Measurements from ENCODE around the gene SPTA1.

Gene SPTA1

GRCh38 chr1:158600735-158601134 is 85.8 kb downstream of the SPTA1 start:
- no peak overlapping the region for H3K4me3 ChIP-seq (ENCODE audit: low read depth, low read length)
- no peak for DNase-seq (ENCODE audit: low read depth)

DNA sequence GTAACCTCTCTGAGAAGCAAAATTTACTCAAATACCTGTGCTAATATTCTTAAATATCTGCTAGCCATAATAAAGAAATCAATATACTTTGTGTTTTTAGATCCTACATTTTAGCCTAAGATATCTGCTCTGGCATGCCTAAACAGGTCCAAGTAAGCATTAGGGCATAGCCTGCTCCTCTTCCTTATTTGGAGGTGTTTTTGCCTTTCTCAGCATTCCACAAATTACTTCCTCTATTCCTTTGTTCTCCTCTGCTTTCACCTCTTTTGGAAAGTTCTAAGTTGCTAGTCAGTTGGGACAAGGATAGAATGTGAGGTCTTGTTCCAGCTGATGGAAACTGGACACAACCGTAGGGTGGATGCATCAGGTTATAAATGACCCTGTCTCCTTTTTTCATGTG is 99.6 kb downstream of the SPTA1 start:
- no peak overlapping the region for H3K4me3 ChIP-seq (ENCODE audit: low read depth, low read length)
- DNase-seq (ENCODE audit: low read depth) = no peak

- no peak overlapping the region for H3K4me3 ChIP-seq (ENCODE audit: low read depth, low read length)
- DNase-seq (ENCODE audit: low read depth) = no peak
These were observed 102.6 kb downstream of the SPTA1 start for GRCh38 chr1:158583962-158584361.

DNA sequence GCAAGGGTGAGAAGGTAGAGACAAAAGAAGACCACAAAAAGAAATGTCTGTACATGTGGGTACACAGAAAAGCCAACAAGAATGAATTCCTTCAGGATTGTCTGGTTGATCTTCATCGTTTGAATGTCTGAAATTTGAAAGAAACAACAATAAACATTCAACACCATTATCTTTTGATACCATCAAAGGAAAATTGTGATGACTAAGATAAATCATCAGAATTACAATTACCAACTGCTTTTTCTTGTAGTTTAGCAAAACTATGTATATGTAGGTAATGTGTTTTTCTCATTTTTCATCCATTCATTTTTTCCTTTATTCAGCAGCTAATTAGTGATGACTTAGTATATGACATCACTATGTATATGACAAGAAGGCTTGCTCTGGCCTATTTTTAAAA is 106.8 kb downstream of the SPTA1 start, which contains the start of gene OR10X1:
Gene OR10X1 (minus strand): TSS at position 167 of the 400 bp plus-strand sequence. CDS start 0 bp downstream, at position 167.
- no peak within 1 kb of the TSS for H3K4me3 ChIP-seq (ENCODE audit: low read depth, low read length)
- DNase-seq (ENCODE audit: low read depth) = no peak

DNA sequence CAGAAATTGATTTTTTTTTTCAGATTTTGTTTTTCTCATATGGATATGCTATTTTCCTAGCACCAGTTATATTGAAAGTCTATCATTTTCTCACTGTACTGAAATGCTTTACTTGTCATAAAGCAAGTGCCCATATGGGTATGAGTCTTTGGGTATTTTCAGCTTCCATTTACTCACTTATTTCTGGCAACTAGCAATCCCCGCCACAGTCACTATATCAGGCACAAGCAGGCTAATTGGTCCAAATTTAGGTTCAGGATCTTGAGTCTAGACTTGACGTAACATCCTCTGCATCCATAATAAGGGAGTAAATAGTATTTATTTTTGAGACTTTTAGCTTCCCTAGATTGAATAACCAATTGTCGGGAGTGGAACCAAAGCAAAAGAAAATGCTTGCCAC is 109.0 kb downstream of the SPTA1 start:
- H3K4me3 ChIP-seq (ENCODE audit: low read depth, low read length) = no peak overlapping the region
- no peak for DNase-seq (ENCODE audit: low read depth)

- DNase-seq (ENCODE audit: low read depth) = no peak
- H3K4me3 ChIP-seq (ENCODE audit: low read depth, low read length) = no peak overlapping the region
These were observed 114.3 kb downstream of the SPTA1 start for GRCh38 chr1:158572226-158572625.

DNA sequence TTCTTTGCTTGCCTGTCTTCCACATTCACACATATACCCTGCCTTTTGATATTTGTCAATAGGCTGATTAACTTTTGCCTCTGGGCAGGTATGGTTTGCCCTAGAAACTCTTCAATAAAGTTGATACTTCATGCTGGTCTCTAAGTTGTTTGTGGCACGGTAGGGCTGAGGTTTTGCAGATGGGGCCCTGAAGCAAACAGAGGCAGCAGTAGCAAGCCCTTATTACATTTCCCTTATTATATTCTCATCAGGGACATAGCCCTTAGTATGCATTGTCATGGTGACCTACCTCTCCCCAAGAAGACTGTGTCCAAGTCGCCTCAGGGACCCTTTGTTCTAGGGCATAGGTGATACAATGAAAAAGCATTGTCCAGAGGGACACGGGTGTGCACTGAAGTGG is 116.0 kb downstream of the SPTA1 start, which contains the start of gene OR6P1:
Gene OR6P1 (minus strand): TSS at position 101 of the 400 bp plus-strand sequence. CDS start 6,976 bp downstream, outside the sequence.
- no peak for DNase-seq (ENCODE audit: low read depth)
- no peak within 1 kb of the TSS for H3K4me3 ChIP-seq (ENCODE audit: low read depth, low read length)

- H3K4me3 ChIP-seq (ENCODE audit: low read depth, low read length) = no peak overlapping the region
- DNase-seq (ENCODE audit: low read depth) = no peak
These were observed 121.9 kb downstream of the SPTA1 start for GRCh38 chr1:158564608-158565007.

DNA sequence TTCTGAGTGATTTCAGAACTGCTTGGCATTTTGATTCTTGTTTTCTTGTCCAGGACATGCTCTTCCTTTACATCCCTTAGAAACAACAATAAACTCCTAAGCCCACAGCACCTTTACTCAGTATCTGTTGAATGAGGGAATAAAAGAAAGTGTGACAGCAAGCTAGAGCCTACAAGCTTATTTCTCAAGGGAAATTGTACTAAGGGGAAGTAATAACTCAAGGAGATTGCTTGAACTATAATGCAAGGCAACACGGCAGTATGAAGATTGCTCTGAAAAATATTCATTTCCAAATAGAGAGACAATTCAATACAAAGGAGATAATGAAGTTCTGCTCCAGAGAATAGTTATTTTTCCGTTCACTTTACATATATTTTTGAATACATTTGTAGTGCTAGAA is 122.7 kb downstream of the SPTA1 start:
- no peak for DNase-seq (ENCODE audit: low read depth)
- no peak overlapping the region for H3K4me3 ChIP-seq (ENCODE audit: low read depth, low read length)
